GM23248 (cell line): ENCODE data around the gene RYR3.

Experiments used
- EZH2 ChIP-seq: fragments of 200-600 bp; sonication (generic); IDR thresholded peaks from 2 replicates; pipeline ENCODE4 v1.6.1; 2018; ENCODE audit warnings: antibody characterized with exemption, mild to moderate bottlenecking; ENCODE audit not compliant: insufficient read depth, poor library complexity, severe bottlenecking
- EZH2phosphoT487 ChIP-seq: fragments of 200-600 bp; sonication (generic); IDR thresholded peaks from 2 replicates; pipeline ENCODE4 v1.6.1; 2018; ENCODE audit warnings: antibody characterized with exemption, moderate library complexity, mild to moderate bottlenecking, low read depth; ENCODE audit not compliant: insufficient read depth

DNA sequence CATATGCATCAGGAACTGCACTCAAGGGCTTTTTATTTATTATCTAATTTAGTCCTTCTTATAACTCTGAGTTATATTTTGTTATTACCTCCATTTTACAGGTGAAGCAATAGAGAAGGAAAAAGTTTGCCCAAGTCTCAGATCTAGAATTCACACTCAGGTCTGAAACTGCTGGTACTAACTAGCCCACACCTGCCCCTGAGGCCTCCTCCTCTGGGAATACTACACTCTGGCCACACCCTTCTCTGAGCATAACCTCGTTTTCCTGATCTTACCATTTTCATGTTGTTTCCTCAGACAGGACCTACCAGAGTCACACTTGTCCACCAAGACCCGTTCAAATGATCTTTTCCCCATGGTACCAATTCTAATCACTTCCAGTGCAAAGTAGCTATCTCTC, 563.4 kb downstream of the RYR3 start:
- no peak for TF ChIP-seq EZH2
- no peak for TF ChIP-seq EZH2phosphoT487
